Activated CD8-positive, alpha-beta T cell treated with anti-CD3 and anti-CD28 coated beads for 36 hours (primary cell): ENCODE measurements around the gene GRM8. TPM values are rescaled to one million over a fixed set of nuclear protein-coding genes. Genes with fewer than 3 reads are reported as not detected.

Experiments used
- ATAC-seq: fragments of 200-7000 bp; cut with Tn5 transposase; one replicate; pipeline ENCODE4 v1.10.0; 2021; ENCODE audit warnings: mild to moderate bottlenecking, moderate library complexity
- CTCF ChIA-PET: fragments of 350-600 bp; sonication (Branson Sonifier 250); formaldehyde crosslinking; loops from one replicate; lab custom pipeline; 2021; ENCODE audit warnings: antibody characterized with exemption; lab: Charles Lee
- POLR2A ChIA-PET: fragments of 350-600 bp; sonication (Branson Sonifier 250); formaldehyde crosslinking; loops from one replicate; lab custom pipeline; 2021; ENCODE audit warnings: antibody characterized with exemption; lab: Charles Lee
- DNase-seq: peaks from one replicate; pipeline ENCODE4 v3.0.0-alpha.2; 2020
- H3K27ac Mint-ChIP-seq: one replicate; pipeline ENCODE4 v1.8.0; 2021; ENCODE audit warnings: mild to moderate bottlenecking, mixed read lengths
- H3K27me3 Mint-ChIP-seq: one replicate; pipeline ENCODE4 v1.8.0; 2021; ENCODE audit warnings: mixed read lengths
- H3K36me3 Mint-ChIP-seq: one replicate; pipeline ENCODE4 v1.8.0; 2021; ENCODE audit warnings: low read depth, mixed read lengths
- H3K4me1 Mint-ChIP-seq: one replicate; pipeline ENCODE4 v1.8.0; 2021; ENCODE audit warnings: low read depth, mixed read lengths
- H3K4me3 Mint-ChIP-seq: one replicate; pipeline ENCODE4 v1.8.0; 2021; ENCODE audit warnings: mild to moderate bottlenecking, moderate library complexity, mixed read lengths
- H3K9me3 Mint-ChIP-seq: one replicate; pipeline ENCODE4 v1.8.0; 2021; ENCODE audit warnings: mixed read lengths
- intact Hi-C: fragments of 100-400 bp; cut with micrococcal nuclease; formaldehyde crosslinking; loops from one replicate; pipeline ENCODE4 v1.10.0; 2022
- total RNA-seq, 2 experiments: library from RNA; stranded (reverse); gene quantifications; one replicate each; pipeline ENCODE4 v1.2.3, GENCODE V29; 2021
- TF ChIP-seq, protein P1 (sequence below): fragments of 200-600 bp; IDR thresholded peaks from one replicate; pipeline ENCODE4 v1.8.0; 2022; ENCODE audit warnings: antibody characterized with exemption, mild to moderate bottlenecking

GRM8 gene
- total RNA-seq, 2 experiments from 2014 or later = not detected

DNA sequence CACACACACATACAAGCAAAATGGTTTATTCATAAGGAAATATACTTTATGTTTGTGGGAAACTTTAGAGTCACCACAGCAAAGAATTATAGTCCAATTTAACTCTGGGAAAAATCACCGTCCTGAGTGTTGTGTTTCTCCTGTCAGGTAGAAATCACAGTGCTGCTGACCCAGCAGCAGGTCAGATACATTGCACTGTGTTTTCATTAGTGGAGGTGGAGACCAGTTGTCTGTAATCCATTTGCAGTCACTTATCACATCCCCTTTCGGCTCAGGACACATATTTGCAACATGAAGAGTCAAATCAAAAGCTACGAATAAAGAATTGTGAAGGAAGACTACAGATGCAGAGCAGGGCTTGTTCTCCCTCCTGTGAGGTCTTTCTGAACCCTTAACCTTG, 799.6 kb downstream of the GRM8 start:
- TF ChIP-seq, protein P1, sequence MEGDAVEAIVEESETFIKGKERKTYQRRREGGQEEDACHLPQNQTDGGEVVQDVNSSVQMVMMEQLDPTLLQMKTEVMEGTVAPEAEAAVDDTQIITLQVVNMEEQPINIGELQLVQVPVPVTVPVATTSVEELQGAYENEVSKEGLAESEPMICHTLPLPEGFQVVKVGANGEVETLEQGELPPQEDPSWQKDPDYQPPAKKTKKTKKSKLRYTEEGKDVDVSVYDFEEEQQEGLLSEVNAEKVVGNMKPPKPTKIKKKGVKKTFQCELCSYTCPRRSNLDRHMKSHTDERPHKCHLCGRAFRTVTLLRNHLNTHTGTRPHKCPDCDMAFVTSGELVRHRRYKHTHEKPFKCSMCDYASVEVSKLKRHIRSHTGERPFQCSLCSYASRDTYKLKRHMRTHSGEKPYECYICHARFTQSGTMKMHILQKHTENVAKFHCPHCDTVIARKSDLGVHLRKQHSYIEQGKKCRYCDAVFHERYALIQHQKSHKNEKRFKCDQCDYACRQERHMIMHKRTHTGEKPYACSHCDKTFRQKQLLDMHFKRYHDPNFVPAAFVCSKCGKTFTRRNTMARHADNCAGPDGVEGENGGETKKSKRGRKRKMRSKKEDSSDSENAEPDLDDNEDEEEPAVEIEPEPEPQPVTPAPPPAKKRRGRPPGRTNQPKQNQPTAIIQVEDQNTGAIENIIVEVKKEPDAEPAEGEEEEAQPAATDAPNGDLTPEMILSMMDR = no peak
- CTCF ChIA-PET = no interaction called here
- POLR2A ChIA-PET = no interaction called here
- Mint-ChIP-seq H3K9me3 (no peaks in the 10 kb centered on the region), H3K4me3 (no peak overlapping the region), H3K27ac (no peak overlapping the region), H3K27me3 (no peaks in the 10 kb centered on the region), H3K4me1 (no peaks in the 10 kb centered on the region), H3K36me3 (no peaks in the 10 kb centered on the region)
- ATAC-seq (no peak), DNase-seq (no peak)
- intact Hi-C loops = no loop called here

DNA sequence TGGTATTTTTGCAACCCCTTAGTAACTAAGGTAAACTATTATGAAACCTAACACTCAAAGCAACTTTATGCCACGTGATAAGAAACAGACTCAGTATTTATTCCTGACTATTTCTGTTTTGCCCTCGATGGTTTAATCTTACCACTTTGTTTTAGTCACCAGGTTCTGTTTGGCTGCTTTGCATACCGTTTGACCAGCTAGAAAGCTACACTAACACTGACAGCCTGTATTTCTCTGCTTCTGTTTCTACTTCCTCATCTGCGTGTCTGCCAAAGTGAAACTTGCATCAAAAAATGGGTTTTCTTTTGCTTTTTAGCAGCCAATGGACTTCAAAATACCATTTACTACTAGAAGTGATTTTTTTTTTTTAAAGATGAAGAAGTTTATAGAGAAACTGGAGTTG, 802.5 kb downstream of the GRM8 start:
- H3K4me1 Mint-ChIP-seq = no peaks in the 10 kb centered on the region
- intact Hi-C loops = no loop called here
- H3K9me3 Mint-ChIP-seq = no peaks in the 10 kb centered on the region
- ChIA-PET POLR2A (no interaction called here), CTCF (interaction anchor here (0.6 kb wide), 1 partner anchor 214 kb away, joined by 3 read pairs; no protein-coding TSS in a partner anchor)
- TF ChIP-seq, protein P1 = no peak
- no peak overlapping the region for H3K27ac Mint-ChIP-seq
- H3K36me3 Mint-ChIP-seq = no peaks in the 10 kb centered on the region
- H3K4me3 Mint-ChIP-seq = no peak overlapping the region
- DNase-seq (no peak), ATAC-seq (no peak)
- H3K27me3 Mint-ChIP-seq = no peaks in the 10 kb centered on the region

DNA sequence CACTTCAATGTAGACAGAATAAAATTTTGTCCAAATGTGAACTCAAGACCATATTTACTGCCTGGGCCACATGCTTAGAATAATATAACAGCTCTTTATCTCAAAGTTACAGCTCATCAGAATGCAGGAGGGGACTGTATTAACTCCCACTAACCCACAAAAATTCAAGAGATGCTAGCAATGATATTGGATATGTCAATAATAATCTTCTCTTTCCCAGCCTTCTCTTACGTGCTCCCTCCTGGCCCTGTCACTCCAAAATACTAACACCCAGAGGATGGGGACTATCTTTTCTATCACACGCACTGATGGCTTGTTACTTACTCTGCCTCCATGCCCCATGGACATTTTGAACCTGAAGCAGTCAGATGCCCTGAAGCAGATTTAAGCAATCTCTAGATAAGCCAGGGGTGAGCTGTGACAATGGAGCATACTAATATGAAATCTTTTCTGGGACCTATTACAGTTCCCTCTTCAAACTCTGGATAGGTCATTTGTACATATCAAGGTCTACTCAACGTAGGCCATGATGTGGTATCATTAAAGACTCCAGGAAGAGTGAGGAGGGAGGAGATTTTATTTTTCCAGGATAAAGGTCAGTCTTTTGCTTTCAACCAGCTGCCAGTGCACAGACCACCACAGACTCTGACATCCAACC, 803.0 kb downstream of the GRM8 start:
- TF ChIP-seq, protein P1 = no peak
- ChIA-PET CTCF (interaction anchor here (0.6 kb wide), 1 partner anchor 214 kb away, joined by 3 read pairs; no protein-coding TSS in a partner anchor), POLR2A (no interaction called here)
- H3K9me3 Mint-ChIP-seq = no peaks in the 10 kb centered on the region
- no peak overlapping the region for H3K27ac Mint-ChIP-seq
- H3K27me3 Mint-ChIP-seq = no peaks in the 10 kb centered on the region
- DNase-seq (no peak), ATAC-seq (no peak)
- H3K4me3 Mint-ChIP-seq = no peak overlapping the region
- H3K4me1 Mint-ChIP-seq = no peaks in the 10 kb centered on the region
- intact Hi-C loops = no loop called here
- H3K36me3 Mint-ChIP-seq = no peaks in the 10 kb centered on the region

DNA sequence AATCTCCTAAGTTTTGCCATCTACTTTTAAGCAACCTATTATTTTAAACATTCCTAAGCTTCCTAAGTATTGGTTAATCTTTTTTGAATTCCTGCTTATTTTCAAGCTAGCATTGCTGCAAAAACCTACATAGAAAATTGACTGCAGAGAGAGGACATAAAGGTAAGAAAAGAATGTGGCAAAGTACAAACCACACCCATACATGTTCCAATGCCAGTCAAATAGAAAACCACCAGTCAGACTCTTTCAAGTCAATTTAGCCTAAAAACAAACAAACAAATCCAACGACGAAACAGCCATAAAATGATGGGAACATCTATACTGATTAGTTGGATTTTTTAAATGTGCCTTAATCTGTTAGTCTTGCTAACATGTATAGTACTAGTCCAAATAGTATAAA, 804.8 kb downstream of the GRM8 start:
- Mint-ChIP-seq H3K36me3 (no peaks in the 10 kb centered on the region), H3K9me3 (no peaks in the 10 kb centered on the region), H3K27ac (no peak overlapping the region), H3K4me1 (no peaks in the 10 kb centered on the region), H3K27me3 (no peaks in the 10 kb centered on the region), H3K4me3 (no peak overlapping the region)
- POLR2A ChIA-PET = no interaction called here
- CTCF ChIA-PET = no interaction called here
- intact Hi-C loops = no loop called here
- TF ChIP-seq, protein P1 = no peak
- no peak for ATAC-seq
- no peak for DNase-seq

DNA sequence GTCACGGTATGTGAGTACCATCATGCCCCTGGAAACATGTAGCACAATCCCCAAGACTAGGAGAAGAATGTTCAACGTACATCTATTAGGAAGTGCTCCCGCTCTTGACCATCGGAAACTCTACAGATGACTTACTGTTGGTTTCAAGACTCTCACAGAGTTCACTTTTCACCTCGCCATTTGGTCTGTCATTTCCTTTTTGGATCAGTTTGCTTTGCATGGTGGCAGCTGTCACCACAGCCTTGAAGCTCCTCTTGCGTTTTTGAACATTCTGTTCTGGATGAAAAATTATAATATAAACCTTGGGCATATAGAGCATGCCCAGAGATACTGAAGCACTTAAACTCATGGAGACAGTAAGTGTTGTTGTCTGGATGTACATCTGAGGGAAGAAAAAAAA, 806.8 kb downstream of the GRM8 start:
- H3K9me3 Mint-ChIP-seq = no peaks in the 10 kb centered on the region
- intact Hi-C loops = no loop called here
- ATAC-seq (no peak), DNase-seq (no peak)
- TF ChIP-seq, protein P1 = no peak
- ChIA-PET POLR2A (no interaction called here), CTCF (no interaction called here)
- H3K27ac Mint-ChIP-seq = no peak overlapping the region
- no peaks in the 10 kb centered on the region for H3K4me1 Mint-ChIP-seq
- H3K27me3 Mint-ChIP-seq = no peaks in the 10 kb centered on the region
- H3K36me3 Mint-ChIP-seq = no peaks in the 10 kb centered on the region
- no peak overlapping the region for H3K4me3 Mint-ChIP-seq
